Adipose tissue (tissue), 3 donors: ENCODE results near the gene SCT. TPM values are rescaled to one million over a fixed set of nuclear protein-coding genes. Genes with fewer than 3 reads are reported as not detected.

Experiments used
- H3K27ac ChIP-seq: one replicate; pipeline ENCODE4 v1.5.1; 2013; ENCODE audit warnings: low read depth, low read length
- WGBS, 3 donors: extraction: QIAGEN DNeasy Blood & Tissue Kit; methylation state at CpG; one replicate each; pipeline ENCODE4 v1.1.7; 2013; 5-methylcytosine and 5-hydroxymethylcytosine counted together
- polyA plus RNA-seq, 3 donors: library from polyadenylated mRNA; stranded (reverse); fragments of 200-250 nt; gene quantifications; one replicate each; pipeline ENCODE4 v1.2.3, GENCODE V29; 2013
- donor health status: healthy with polysubstance abuse.
- donor health status: Bipolar disorder and iron deficiency.
- donor health status: healthy.

The SCT gene
- polyA plus RNA-seq, 3 donors = not detected

- WGBS, 3 donors = 92 to 94% (median 93%) methylated on average over 23 of the region's 23 CpGs
- no peak overlapping the region for H3K27ac ChIP-seq
Observed at GRCh38 chr11:601573-602245, 25.3 kb downstream of the SCT start.

GRCh38 chr11:598005-598680 is 28.8 kb downstream of the SCT start:
- 89 to 95% (median 92%) methylated on average over 27 to 30 of the region's 30 CpGs for WGBS, 3 donors
- H3K27ac ChIP-seq = no peak overlapping the region

- H3K27ac ChIP-seq = no peak overlapping the region
- 88 to 90% (median 89%) methylated on average over 24 to 29 of the region's 29 CpGs for WGBS, 3 donors
Observed at GRCh38 chr11:597166-597725, 29.7 kb downstream of the SCT start.

GRCh38 chr11:596374-596773 is 30.6 kb downstream of the SCT start:
- H3K27ac ChIP-seq = no peak overlapping the region
- 78 to 92% (median 82%) methylated on average over 10 of the region's 10 CpGs for WGBS, 3 donors

GRCh38 chr11:595400-595799 is 31.6 kb downstream of the SCT start:
- H3K27ac ChIP-seq = no peak overlapping the region
- 92 to 94% (median 92%) methylated on average over 10 of the region's 10 CpGs for WGBS, 3 donors

- WGBS, 3 donors = 92 to 96% (median 93%) methylated on average over 21 of the region's 21 CpGs
- H3K27ac ChIP-seq = no peak overlapping the region
Observed at GRCh38 chr11:593347-593746, 33.6 kb downstream of the SCT start.

- WGBS, 3 donors = 86 to 89% (median 88%) methylated on average over 10 of the region's 10 CpGs
- no peak overlapping the region for H3K27ac ChIP-seq
Observed at GRCh38 chr11:592918-593317, 34.1 kb downstream of the SCT start.

GRCh38 chr11:592501-592900 is 34.5 kb downstream of the SCT start:
- WGBS, 3 donors = 95 to 97% (median 96%) methylated on average over 22 of the region's 22 CpGs
- H3K27ac ChIP-seq = no peak overlapping the region

- H3K27ac ChIP-seq = no peak overlapping the region
- 76 to 89% (median 79%) methylated on average over 11 of the region's 11 CpGs for WGBS, 3 donors
Observed at GRCh38 chr11:590997-591396, 36.0 kb downstream of the SCT start.

- WGBS, 3 donors = 93 to 96% (median 94%) methylated on average over 26 of the region's 26 CpGs
Observed at GRCh38 chr11:589798-590197, 37.2 kb downstream of the SCT start.

GRCh38 chr11:587978-588380 is 39.0 kb downstream of the SCT start:
- no peak overlapping the region for H3K27ac ChIP-seq
- WGBS, 3 donors = 32 to 75% (median 53%) methylated on average over 6 of the region's 6 CpGs

More at GRCh38 chr11:589798-590197, 37.2 kb downstream of the SCT start:
- H3K27ac ChIP-seq = no peak overlapping the region

GRCh38 chr11:587546-587945 is 39.4 kb downstream of the SCT start:
- WGBS, 3 donors = 81 to 85% (median 84%) methylated on average over 8 of the region's 8 CpGs
- H3K27ac ChIP-seq = no peak overlapping the region

- 84 to 88% (median 87%) methylated on average over 32 of the region's 32 CpGs for WGBS, 3 donors
Observed at GRCh38 chr11:586376-587316, 40.3 kb downstream of the SCT start.

GRCh38 chr11:584287-584686 is 42.7 kb downstream of the SCT start:
- H3K27ac ChIP-seq = no peak overlapping the region
- 92 to 97% (median 95%) methylated on average over 10 of the region's 10 CpGs for WGBS, 3 donors

More at GRCh38 chr11:586376-587316, 40.3 kb downstream of the SCT start:
- H3K27ac ChIP-seq = no peak overlapping the region

GRCh38 chr11:581752-582151 is 45.2 kb downstream of the SCT start:
- H3K27ac ChIP-seq = no peak overlapping the region
- 74 to 87% (median 84%) methylated on average over 17 of the region's 17 CpGs for WGBS, 3 donors

- H3K27ac ChIP-seq = no peak overlapping the region
- WGBS, 3 donors = 76 to 83% (median 77%) methylated on average over 14 of the region's 14 CpGs
Observed at GRCh38 chr11:581342-581741, 45.6 kb downstream of the SCT start.

GRCh38 chr11:579830-580601 is 47.0 kb downstream of the SCT start:
- WGBS, 3 donors = 37 to 84% (median 75%) methylated on average over 20 of the region's 20 CpGs
- no peak overlapping the region for H3K27ac ChIP-seq
